NK-92 treated with Interleukin-12 subunit alpha and Interleukin-12 subunit beta, amount 100 ng/mL, for 24 hours (cell line): ENCODE data around the gene FRAS1.
"Not testable (repeated sequence)": the region's sequence is repeated elsewhere in the genome, so short reads cannot be mapped to it uniquely, and the experiment has no call there.

Experiments used
- DNase-seq: peaks from one replicate; lab custom pipeline; 2025; lab: John Stamatoyannopoulos, UW

The FRAS1 gene

DNA sequence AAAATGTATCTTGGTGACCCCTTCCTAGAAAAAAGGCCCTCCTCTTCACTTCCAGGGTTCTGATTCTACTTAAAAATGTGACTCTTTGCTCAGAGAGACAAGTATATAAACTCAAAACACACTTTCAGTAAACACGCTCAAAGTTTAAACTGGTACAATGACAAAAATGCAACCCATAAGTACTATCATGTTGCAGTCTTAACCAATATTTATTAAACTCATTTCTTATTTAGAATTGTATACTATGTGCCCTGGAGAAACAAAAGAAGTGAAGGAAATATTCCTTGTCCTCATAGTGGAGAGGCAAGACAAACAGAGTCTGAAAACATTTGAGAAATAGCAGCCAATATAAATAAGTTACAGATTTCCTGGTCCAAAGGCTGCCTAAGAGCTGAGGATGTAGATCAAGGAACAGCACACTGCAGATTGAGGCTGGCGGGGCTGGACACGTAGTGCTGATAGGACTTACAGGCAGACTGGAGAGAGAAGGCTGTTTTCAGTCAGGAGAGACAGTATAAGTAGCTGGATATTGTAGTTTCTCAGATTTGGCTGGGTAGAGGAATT is 455.3 kb downstream of the FRAS1 start:
- DNase-seq, result no peak

- DNase-seq, result no peak
Observed at GRCh38 chr4:78513411-78513975, 456.4 kb downstream of the FRAS1 start.

DNA sequence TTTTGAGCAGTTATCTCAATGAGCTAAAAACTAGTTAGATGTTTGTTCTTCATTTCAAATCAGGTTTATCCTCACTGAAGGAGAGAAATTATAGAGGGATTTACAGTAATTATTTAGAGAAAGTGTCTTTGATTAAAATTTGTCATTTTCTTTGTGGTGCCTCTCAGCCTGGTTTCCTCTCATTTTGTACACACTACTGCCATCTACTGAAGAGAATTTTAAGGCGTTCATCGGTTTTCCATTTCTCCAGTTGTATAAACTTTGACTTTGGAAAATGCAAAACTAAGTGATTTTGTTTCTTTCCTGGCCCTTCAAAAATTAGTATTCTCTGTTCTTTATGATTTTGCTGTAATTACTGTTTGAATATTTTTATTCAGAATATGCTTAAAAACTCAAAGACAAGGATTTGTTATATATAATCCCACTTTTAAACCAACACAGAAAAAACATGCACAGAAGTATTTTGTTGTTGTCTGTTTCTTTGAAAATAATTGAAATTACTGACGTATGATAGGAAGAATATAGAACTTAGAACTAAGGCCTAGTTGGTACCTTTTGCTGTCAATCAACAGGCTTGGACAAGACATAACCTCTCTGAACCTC is 460.0 kb downstream of the FRAS1 start:
- no peak for DNase-seq

- no peak for DNase-seq
Observed at GRCh38 chr4:78518561-78518960, 461.4 kb downstream of the FRAS1 start.

DNA sequence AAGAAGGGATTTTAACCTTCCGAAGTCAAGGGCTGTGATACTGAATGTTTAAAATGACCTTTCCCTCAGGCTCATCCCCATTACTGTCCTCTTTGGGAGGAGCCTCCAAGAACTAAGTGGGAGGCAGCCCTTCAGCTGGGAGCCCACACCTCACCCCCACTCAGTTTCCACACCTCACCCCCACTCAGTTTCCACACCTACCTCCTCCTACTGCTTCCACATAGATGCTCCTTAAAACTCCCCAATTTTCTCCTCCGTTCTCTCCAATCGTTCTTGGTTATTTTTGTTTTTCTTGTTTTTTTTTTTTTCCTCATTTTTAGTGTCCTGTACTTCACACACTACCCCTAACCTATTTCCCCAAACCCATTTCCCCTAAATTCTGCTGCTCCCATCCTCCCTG is 462.8 kb downstream of the FRAS1 start:
- no peak for DNase-seq

DNA sequence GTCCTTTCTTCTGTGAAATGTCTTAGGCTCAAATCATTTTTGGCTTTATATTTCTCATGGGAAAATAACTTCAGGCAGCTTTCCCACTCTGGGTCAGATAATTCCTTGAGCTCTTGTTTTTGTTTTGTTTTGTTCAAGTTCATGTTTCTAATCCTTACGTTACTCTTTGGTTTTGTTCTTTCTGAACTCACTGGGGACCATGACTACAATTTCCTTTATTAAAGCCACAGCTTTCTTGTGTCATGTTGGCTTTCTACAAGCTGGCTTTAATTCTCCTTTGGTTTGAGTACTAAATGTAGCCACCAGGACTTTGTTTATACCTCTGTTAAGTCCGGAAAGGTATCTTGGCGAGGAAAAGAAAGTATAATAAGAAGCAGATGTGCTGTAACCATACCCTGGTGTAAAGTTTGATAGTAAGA is 463.7 kb downstream of the FRAS1 start:
- DNase-seq, result no peak

- DNase-seq, result no peak
Observed at GRCh38 chr4:78524009-78524408, 466.9 kb downstream of the FRAS1 start.

- DNase-seq, result no peak
Observed at GRCh38 chr4:78525559-78525958, 468.4 kb downstream of the FRAS1 start.

DNA sequence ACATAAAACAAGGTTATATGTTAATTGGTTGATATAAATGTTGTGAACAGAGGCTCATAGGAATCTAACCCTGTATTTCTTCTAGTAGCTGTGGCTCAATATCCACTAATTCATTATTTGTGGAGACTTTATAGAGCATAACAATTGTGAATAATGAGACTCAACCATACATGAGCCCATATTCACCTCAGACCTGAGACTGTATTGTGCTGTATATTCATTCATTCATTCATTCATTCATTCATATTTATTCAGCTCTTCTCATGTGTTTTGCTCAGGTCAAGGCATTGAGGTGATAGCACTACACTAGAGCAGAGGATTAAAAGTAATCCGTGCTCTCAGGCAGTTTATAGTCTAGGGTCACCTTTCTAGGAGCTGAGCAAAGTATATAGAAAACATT is 470.0 kb downstream of the FRAS1 start:
- DNase-seq, result no peak

DNA sequence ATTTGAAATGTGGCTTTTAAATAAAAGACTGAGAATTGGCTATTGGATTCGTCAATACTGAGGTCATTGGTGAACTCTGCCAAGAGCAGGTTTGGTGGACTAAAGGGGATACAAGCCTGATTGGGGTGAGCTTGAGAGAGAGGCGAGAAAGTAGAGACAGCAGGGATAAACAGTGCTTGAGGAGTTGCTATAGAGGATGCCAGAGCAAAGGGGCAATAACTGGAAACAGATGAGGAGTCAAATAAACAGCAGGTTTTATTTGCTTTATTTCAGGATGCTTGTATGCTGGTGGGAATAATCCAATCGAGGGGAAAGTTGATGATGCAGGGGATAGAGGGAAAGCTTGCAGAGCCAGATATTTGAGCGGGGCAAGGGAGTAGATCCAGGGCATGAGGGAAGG is 470.4 kb downstream of the FRAS1 start:
- DNase-seq, result no peak

DNA sequence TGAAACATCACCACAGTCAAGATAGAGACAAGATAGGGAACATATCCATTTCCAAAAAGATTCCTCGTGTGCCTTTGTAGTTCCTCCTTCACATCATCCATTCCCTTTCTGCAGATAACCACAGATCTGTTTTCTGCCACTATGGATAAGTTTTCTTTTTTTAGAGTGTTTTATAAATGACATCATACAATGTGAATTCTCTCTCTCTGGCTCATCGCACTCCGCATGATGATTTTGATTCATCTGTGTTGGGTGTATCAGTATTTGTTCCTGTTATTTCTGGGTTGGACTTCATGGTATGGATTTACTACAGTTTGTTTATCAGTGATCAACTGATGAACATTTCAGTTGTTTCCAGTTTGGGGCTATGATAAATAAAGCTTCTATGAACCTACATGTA is 471.2 kb downstream of the FRAS1 start:
- DNase-seq, result no peak

DNA sequence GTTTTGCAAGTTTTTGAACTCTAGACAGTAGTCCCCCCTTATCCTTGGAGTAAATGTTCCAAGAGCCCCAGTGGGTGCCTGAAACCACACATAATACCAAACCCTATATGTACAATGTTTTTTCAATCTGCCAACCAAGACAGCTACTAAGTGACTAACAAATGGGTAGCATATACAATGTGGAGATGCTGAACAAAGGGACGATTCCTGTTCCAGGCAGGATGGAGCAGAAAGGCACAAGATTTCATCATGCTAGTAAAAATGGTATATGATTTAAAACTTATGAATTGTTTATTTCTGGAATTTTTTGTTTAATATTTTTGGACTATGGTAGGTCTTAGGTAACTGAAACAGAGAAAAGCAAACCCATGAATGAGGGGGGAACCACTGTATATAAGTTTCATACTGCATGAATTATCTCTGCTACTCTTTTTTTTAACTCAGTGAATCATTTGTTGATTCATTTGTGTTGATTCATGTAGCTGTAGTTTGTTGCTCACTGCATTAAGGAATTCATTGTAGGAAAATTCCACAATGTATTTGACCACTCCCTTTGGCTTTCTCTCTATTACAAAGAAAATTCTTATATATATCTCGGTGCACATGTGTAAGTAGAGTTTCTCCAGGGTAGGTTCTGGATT is 472.6 kb downstream of the FRAS1 start:
- no peak for DNase-seq

DNA sequence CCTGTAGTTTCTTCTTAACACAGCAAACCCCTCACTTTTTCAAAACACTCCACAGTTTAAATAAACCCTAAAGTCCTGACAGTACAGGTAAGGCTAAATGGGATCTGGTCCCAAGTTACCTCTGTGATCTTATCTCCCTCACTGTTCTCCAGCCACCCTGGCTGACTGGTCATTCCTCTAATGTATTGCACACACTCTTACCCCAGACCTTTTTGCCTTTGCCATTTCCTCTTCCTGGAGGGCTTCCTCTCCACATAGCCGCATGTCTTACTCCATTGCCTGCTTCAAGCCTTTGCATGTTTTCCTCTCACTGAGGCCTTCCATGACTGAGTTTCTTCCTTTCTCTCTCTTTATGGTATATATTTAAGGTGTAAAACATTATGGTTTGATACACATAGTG is 474.9 kb downstream of the FRAS1 start:
- DNase-seq, result no peak

DNA sequence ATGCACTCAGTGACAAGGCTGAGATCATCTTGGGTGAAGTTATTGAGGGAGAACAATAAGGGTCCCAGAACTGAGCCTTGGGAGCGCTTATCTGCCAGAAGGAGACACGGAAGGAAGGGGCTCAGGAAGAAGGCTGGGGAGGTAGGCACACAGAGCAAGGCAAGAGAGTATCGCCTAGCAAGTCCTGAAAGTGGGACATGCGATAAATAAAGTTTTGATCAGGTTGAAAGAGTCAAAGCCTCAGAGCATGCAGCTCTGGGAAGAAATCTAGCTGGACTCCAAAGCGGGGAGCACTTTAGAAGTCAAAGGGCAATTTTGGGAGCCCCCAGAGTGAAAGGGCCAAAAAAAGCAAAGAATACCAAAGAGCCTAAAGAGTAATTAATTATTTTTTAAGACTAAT is 476.7 kb downstream of the FRAS1 start:
- DNase-seq, result no peak

- DNase-seq, result no peak
Observed at GRCh38 chr4:78534286-78534955, 477.3 kb downstream of the FRAS1 start.

- no peak for DNase-seq
Observed at GRCh38 chr4:78542373-78542772, 485.2 kb downstream of the FRAS1 start.

GRCh38 chr4:78543424-78544125 is 486.5 kb downstream of the FRAS1 start:
- no peak for DNase-seq

GRCh38 chr4:78544678-78545077 is 487.6 kb downstream of the FRAS1 start:
- DNase-seq, result no peak

GRCh38 chr4:78545275-78546246 is 488.4 kb downstream of the FRAS1 start:
- DNase-seq, result no peak

DNA sequence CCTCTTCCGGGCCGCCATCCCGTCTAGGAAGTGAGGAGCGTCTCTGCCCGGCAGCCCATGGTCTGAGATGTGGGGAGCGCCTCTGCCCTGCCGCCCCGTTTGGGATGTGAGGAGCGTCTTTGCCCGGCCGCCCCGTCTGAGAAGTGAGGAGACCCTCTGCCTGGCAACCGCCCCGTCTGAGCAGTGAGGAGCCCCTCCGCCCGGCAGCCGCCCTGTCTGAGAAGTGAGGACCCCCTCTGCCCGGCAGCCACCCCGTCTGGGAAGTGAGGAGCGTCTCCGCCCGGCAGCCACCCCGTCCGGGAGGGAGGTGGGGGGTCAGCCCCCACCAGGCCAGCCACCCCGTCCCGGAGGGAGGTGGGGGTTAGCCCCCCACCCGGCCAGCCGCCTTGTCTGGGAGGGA is 490.8 kb downstream of the FRAS1 start:
- not testable (repeated sequence) for DNase-seq

GRCh38 chr4:78548889-78549288 is 491.8 kb downstream of the FRAS1 start:
- not testable (repeated sequence) for DNase-seq
